Stimulated activated CD4-positive, alpha-beta T cell treated with anti-CD3 and anti-CD28 coated beads, Interleukin-1b, Interleukin-23, amount 100 ng/mL, for 48 hours (primary cell): ENCODE results near the gene PHACTR1.
"Not testable (repeated sequence)": the region's sequence is repeated elsewhere in the genome, so short reads cannot be mapped to it uniquely, and the experiment has no call there.

Source experiments
- DNase-seq: peaks from one replicate; pipeline ENCODE4 v3.0.0-alpha.2; 2020

PHACTR1 gene

GRCh38 chr6:13302751-13303667 lies 586.4 kb downstream of the PHACTR1 start:
- peak; percentile 72 for DNase-seq

- DNase-seq: peak; percentile 34
These were observed 587.1 kb downstream of the PHACTR1 start for GRCh38 chr6:13303668-13304017.

GRCh38 chr6:13304101-13304500 lies 587.5 kb downstream of the PHACTR1 start:
- DNase-seq: no peak

- DNase-seq: no peak
These were observed 588.2 kb downstream of the PHACTR1 start for GRCh38 chr6:13304580-13305260.

GRCh38 chr6:13305288-13305687 lies 588.7 kb downstream of the PHACTR1 start:
- no peak for DNase-seq

- DNase-seq: no peak
These were observed 589.2 kb downstream of the PHACTR1 start for GRCh38 chr6:13305791-13306190.

GRCh38 chr6:13307508-13307995 lies 591.0 kb downstream of the PHACTR1 start:
- DNase-seq: no peak

DNA sequence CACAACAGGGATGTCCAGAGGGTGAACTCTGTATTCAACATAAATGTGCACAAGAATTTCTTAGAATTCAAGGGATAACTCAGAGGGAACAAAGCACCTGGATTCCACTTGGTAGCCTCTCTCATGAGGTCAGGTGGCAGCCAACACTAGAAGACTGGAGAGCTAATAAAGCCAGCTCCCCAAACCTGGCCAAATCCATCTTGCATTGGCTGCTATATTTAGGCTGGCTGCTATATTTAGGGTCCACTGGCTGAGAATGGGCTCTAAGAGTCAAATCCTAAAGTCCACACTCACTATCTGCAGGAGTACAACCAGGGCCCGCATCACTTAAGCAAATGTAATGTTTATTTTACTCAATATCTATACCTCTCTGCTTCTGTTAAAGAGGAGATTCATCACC lies 591.8 kb downstream of the PHACTR1 start:
- no peak for DNase-seq

DNA sequence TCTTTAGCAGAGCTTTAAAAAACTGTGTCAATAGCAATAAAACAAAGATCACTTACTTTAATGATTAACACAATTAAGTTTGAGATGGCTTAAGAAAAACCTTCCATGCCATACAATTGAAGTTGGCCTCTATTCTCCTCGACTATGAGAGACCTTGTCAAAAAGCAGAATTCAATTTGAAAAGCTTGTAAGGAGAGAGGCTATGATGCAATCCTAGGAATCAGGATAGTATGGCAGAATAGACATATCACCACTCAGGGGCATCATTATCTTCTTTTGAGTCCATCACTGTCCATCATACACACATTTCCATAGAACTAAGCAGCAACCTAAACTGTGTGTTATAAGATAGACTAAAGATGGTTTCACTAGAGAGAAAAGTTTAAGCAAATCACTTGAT lies 594.6 kb downstream of the PHACTR1 start:
- DNase-seq: no peak

DNA sequence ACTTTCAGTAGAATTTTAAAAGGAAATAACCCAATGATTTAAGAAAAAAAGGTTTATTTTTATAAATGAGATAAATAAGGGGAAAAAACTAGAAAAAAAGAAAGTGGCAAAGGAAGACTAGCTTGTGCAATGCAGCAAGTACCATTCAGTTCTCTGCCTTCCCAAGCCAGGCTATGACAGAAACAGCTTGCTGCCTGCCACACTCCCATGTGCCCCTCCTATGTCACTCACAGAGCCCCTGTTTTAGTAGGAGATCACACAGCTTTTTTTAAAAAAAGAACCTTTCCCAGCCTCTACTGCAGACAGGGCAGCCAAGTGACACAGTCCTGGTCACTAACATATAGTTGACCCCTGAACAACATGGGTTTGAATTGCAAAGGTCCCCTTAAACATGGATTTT lies 598.2 kb downstream of the PHACTR1 start:
- DNase-seq: no peak

GRCh38 chr6:13315896-13316295 lies 599.3 kb downstream of the PHACTR1 start:
- no peak for DNase-seq

DNA sequence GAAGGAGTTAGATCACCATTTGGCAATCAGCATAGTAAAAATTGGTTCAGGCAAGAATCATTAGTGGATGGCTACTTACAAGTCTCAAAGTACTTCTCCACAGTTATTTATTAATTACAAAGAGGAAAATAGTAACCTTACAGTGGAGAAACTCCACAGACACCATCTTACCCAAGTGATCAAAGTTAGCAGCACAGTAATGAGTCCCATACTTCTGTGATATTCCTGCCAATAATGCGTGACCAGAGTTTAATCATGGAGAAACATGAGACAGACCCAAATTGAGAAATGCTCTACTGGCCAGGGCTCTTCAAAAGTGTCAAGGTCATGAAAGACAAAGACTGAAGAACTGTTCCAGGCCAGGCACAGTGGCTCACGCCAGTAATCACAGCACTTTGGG lies 602.3 kb downstream of the PHACTR1 start:
- DNase-seq: no peak

DNA sequence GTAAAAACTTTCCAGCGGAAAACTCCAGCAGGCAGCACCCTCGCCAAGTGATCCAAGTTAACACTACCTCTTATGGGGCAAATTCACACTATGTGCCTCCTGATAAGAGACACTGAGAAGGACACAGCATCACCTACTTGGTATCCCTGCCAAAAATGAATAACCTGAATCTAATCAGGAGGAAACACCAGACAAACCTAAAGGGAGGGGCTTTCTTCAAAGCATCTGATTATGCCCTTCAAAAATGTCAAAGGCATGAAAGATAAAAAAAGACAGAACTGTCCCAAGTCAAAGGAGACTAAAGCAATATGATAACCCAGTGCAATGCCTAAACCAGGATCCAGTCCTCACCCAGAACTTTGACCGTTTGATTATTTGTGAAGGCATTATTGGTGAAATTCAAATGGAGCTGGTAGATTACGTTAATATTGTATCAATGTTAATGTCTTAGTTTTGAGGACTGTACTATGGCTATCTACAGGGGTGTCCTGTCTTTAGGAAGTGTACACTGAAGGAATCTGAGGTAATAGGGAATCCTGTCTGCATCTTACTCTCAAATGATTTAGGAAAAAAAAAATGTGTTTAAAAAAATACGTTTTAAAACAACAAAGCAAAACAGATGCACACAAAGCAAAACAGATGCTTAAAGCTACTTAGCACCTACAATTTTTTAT lies 603.5 kb downstream of the PHACTR1 start:
- DNase-seq: no peak

DNA sequence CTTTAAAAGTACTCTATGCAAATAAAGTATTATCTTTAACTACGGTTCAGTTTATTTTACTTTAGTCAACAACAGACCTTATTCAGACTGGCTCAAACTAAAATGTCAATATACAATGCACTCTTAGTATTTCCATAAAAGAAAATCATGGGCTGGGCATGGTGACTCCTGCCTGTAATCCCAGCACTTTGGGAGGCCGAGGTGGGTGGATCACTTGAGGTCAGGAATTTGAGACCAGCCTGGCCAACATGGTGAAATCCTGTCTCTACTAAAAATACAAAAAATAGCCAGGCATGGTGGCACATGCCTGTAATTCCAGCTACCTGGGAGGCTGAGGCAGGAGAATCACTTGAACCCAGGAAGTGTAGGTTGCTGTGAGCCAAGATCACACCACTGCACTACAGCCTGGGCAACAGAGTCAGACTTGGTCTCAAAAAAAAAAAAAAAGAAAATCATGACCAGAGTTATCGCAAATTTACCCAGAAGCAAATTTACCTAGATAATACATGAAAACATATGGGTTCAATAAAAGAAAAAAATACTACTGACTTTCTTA lies 609.5 kb downstream of the PHACTR1 start:
- DNase-seq: not testable (repeated sequence)

- no peak for DNase-seq
These were observed 611.1 kb downstream of the PHACTR1 start for GRCh38 chr6:13327691-13328075.

- peak; percentile 93 for DNase-seq
These were observed 611.7 kb downstream of the PHACTR1 start, which contains the start of gene TBC1D7 for GRCh38 chr6:13328076-13328874. Gene TBC1D7, minus strand, starts transcription at chr6:13328537. Its CDS starts 1,639 bp downstream, at chr6:13326898.

GRCh38 chr6:13328875-13329183 lies 612.3 kb downstream of the PHACTR1 start:
- DNase-seq: no peak

DNA sequence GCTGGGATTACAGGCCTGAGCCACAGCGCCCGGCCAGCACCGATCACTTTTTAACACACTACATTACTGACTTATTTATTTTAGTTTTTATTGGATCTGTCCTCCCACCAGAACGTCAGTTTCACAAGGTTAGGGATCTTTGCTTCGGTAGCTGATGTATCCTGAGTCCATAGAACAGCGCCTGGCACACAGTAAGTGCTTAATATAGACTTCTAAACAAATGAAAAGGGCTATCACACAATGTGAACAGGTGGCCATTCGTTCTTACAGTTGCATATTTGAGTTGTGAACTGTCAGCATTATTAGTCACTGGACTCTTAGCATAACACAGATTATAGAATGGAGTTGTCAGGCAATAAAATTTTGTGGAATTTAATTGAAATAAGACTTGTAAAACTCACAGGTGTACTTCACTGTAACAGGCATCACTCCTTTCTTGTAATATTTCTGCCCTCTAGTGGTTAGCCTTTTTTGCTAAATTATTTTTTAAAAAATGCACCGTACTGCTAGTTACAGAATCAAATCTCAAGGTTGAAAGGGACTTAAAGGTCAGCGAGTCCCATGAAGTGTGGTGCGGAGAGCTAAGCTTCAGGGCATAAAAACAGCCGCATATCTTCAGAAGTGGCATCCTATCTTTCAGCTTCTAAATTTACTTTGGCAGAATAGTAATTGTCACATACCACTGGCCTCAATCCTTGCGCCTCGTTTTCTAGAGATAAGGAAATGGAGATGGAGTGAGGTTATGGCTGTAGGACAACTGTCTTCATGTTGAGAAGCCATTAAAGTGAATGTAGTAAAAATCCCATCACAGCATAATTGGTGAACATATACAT lies 615.2 kb downstream of the PHACTR1 start:
- no peak for DNase-seq

- no peak for DNase-seq
These were observed 615.8 kb downstream of the PHACTR1 start for GRCh38 chr6:13332349-13332706.

GRCh38 chr6:13334953-13335352 lies 618.4 kb downstream of the PHACTR1 start:
- DNase-seq: no peak

GRCh38 chr6:13336553-13336952 lies 620.0 kb downstream of the PHACTR1 start:
- peak; percentile 76 for DNase-seq

DNA sequence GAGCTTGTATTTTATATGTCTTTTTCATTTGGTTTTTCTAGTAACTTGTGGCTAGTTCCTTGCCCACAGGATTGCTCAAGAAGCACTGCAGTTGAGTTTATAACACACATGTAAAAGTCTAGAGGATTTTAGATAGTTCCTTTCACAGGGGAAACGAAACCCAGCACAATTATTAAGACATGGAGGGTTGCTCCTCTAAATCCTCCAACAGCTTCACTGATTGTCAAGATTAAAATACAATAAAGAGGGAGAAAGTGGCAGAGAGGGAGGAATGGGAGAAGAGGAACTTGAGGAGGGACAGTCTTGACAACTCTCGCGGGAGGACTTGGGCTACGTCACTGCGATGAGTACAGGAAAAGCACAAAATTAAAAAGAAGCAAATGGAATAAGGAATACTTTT lies 621.5 kb downstream of the PHACTR1 start:
- no peak for DNase-seq
